A549 (cell line): ENCODE results near the gene AP3D1. TPM values are rescaled to one million over a fixed set of nuclear protein-coding genes. Genes with fewer than 3 reads are reported as not detected.

ENCODE experiments used
- ATAC-seq, 2 experiments: fragments of 200-7000 bp in 1 of 2; fragments of >200 bp in 1 of 2; cut with Nextera tagmentation in 1 of 2; cut with Tn5 transposase in 1 of 2; 3 replicates each; pipeline versions ENCODE4 v1.8.0 to v1.9.1; 2018 to 2020; ENCODE audit warnings: mild to moderate bottlenecking in 1 of 2, moderate library complexity in 1 of 2
- CTCF ChIA-PET: fragments of 300-600 bp; sonication (Branson Sonifier 250); formaldehyde crosslinking; extraction: SDS; loops from one replicate; lab custom pipeline; 2021; ENCODE audit warnings: antibody characterized with exemption, inconsistent platforms; lab: Yijun Ruan, JAX
- POLR2A ChIA-PET: fragments of 350-600 bp; formaldehyde crosslinking; extraction: SDS; loops from one replicate; lab custom pipeline; 2021; ENCODE audit warnings: antibody characterized with exemption, inconsistent platforms; lab: Yijun Ruan, JAX
- DNase-seq, 2 experiments: peaks; one replicate each; pipeline versions ENCODE4 v3.0.0 to v3.0.0-alpha.2; 2011 to 2016; ENCODE audit warnings: low read depth in 1 of 2, low spot score in 1 of 2
- FAIRE-seq: peaks from 2 replicates; lab custom pipeline; 2011; peaks lifted over from hg19 to GRCh38; lab: Jason Lieb, UNC
- H3K27ac ChIP-seq, 2 experiments: fragments of >200 bp; sonication (Bioruptor Twin); formaldehyde crosslinking; 3 replicates each; pipeline ENCODE4 v1.5.1; 2016 to 2017
- H3K4me1 ChIP-seq: fragments of >200 bp; sonication (Bioruptor Twin); formaldehyde crosslinking; 3 replicates; pipeline ENCODE4 v1.6.1; 2016
- H3K4me2 ChIP-seq: fragments of >200 bp; sonication (Bioruptor Twin); formaldehyde crosslinking; 3 replicates; pipeline ENCODE4 v1.6.1; 2016
- H3K4me3 ChIP-seq: fragments of >200 bp; sonication (Bioruptor Twin); formaldehyde crosslinking; 3 replicates; pipeline ENCODE4 v1.5.1; 2016
- H3K9me3 ChIP-seq: fragments of >200 bp; sonication (Bioruptor Twin); formaldehyde crosslinking; 3 replicates; pipeline ENCODE4 v1.6.1; 2016
- BHLHE40 ChIP-seq: IDR thresholded peaks from 2 replicates; pipeline ENCODE4 v1.6.1; 2012; ENCODE audit warnings: low read depth, low read length, inconsistent platforms
- CBX8 ChIP-seq: fragments of 200-600 bp; sonication (generic); IDR thresholded peaks from 2 replicates; pipeline ENCODE4 v1.6.1; 2016
- CEBPB ChIP-seq, 2 experiments: fragments of >200 bp in 1 of 2; sonication (Bioruptor Twin) in 1 of 2; formaldehyde crosslinking in 1 of 2; IDR thresholded peaks; 2 replicates each; pipeline ENCODE4 v1.6.1; 2012 to 2016
- CHD2 ChIP-seq: fragments of 150-350 bp; IDR thresholded peaks from 2 replicates; pipeline ENCODE4 v1.6.1; 2014; ENCODE audit warnings: low read length; ENCODE audit not compliant: partially characterized antibody
- CHD4 ChIP-seq: fragments of 200-600 bp; sonication (generic); IDR thresholded peaks from 2 replicates; pipeline ENCODE4 v1.6.1; 2016; ENCODE audit warnings: antibody characterized with exemption, mild to moderate bottlenecking, borderline replicate concordance
- EHMT2 ChIP-seq: fragments of 200-600 bp; sonication (generic); IDR thresholded peaks from 2 replicates; pipeline ENCODE4 v1.6.1; 2016; ENCODE audit warnings: antibody characterized with exemption, low read depth, mild to moderate bottlenecking, moderate library complexity
- ESRRA ChIP-seq: fragments of 150-350 bp; IDR thresholded peaks from 2 replicates; pipeline ENCODE4 v1.6.1; 2014; ENCODE audit warnings: mild to moderate bottlenecking, low read length, borderline replicate concordance
- FOSB ChIP-seq: fragments of 250-450 bp; sonication (Bioruptor Pico); IDR thresholded peaks from 2 replicates; pipeline ENCODE4 v1.5.0; 2020; ENCODE audit warnings: mild to moderate bottlenecking, moderate library complexity
- HDAC2 ChIP-seq: fragments of 200-600 bp; sonication (generic); IDR thresholded peaks from 2 replicates; pipeline ENCODE4 v1.6.1; 2016
- HEYL ChIP-seq: fragments of 250-450 bp; sonication (Bioruptor Pico); IDR thresholded peaks from 2 replicates; pipeline ENCODE4 v1.8.0; 2021; ENCODE audit warnings: mild to moderate bottlenecking, moderate library complexity
- HOXA7 ChIP-seq: fragments of 250-450 bp; sonication (Bioruptor Pico); IDR thresholded peaks from 2 replicates; pipeline ENCODE4 v1.5.0; 2020; ENCODE audit warnings: mild to moderate bottlenecking, moderate library complexity
- JUN ChIP-seq, 2 experiments: fragments of >200 bp; sonication (Bioruptor Twin); formaldehyde crosslinking; IDR thresholded peaks; 2 replicates in 1 of 2; 3 replicates in 1 of 2; pipeline ENCODE4 v1.6.1; 2016 to 2017
- KDM5A ChIP-seq: fragments of 200-600 bp; sonication (generic); IDR thresholded peaks from 2 replicates; pipeline ENCODE4 v1.6.1; 2016; ENCODE audit warnings: antibody characterized with exemption, mild to moderate bottlenecking
- MAFK ChIP-seq: fragments of 450-650 bp; IDR thresholded peaks from 2 replicates; pipeline ENCODE4 v1.6.1; 2014; ENCODE audit not compliant: partially characterized antibody
- NFE2L2 ChIP-seq: fragments of 150-350 bp; conservative IDR thresholded peaks from 2 replicates; pipeline ENCODE4 v1.6.1; 2014; ENCODE audit warnings: low read length
- NPAS2 ChIP-seq: fragments of 250-450 bp; sonication (Bioruptor Pico); IDR thresholded peaks from 2 replicates; pipeline ENCODE4 v1.8.0; 2022; ENCODE audit warnings: mild to moderate bottlenecking, moderate library complexity, borderline replicate concordance
- PHF8 ChIP-seq: fragments of 200-600 bp; sonication (generic); IDR thresholded peaks from 2 replicates; pipeline ENCODE4 v1.6.1; 2016; ENCODE audit warnings: low read depth, mild to moderate bottlenecking, antibody characterized with exemption, moderate library complexity, borderline replicate concordance
- POLR2AphosphoS2 ChIP-seq: conservative IDR thresholded peaks from 2 replicates; pipeline ENCODE4 v1.6.1; 2012; ENCODE audit warnings: low read length, improper control_type of control experiment, inconsistent platforms
- RAD21 ChIP-seq, 2 experiments: fragments of >200 bp in 1 of 2; sonication (Bioruptor Twin) in 1 of 2; formaldehyde crosslinking in 1 of 2; IDR thresholded peaks in 1 of 2; conservative IDR thresholded peaks in 1 of 2; 2 replicates in 1 of 2; 3 replicates in 1 of 2; pipeline ENCODE4 v1.6.1; 2012 to 2018; ENCODE audit warnings: inconsistent platforms in 1 of 2
- RARB ChIP-seq: fragments of 250-450 bp; sonication (Bioruptor Pico); IDR thresholded peaks from 2 replicates; pipeline ENCODE4 v1.8.0; 2021; ENCODE audit warnings: mild to moderate bottlenecking, moderate library complexity
- SMC3 ChIP-seq: fragments of >200 bp; sonication (Bioruptor Twin); formaldehyde crosslinking; IDR thresholded peaks from 3 replicates; pipeline ENCODE4 v1.6.1; 2018; ENCODE audit warnings: inconsistent platforms
- TFCP2L1 ChIP-seq: fragments of 250-450 bp; sonication (Bioruptor Pico); IDR thresholded peaks from 2 replicates; pipeline ENCODE4 v1.5.0; 2021; ENCODE audit warnings: mild to moderate bottlenecking
- TP53 ChIP-seq: fragments of 250-450 bp; sonication (Bioruptor Pico); IDR thresholded peaks from 2 replicates; pipeline ENCODE4 v1.5.0; 2021; ENCODE audit warnings: mild to moderate bottlenecking, moderate library complexity
- ZC3H11A ChIP-seq: fragments of 450-650 bp; IDR thresholded peaks from 2 replicates; pipeline ENCODE4 v1.6.1; 2014; ENCODE audit warnings: antibody characterized with exemption, mild to moderate bottlenecking
- ZNF302 ChIP-seq: fragments of 250-450 bp; sonication (Bioruptor Pico); IDR thresholded peaks from 2 replicates; pipeline ENCODE4 v1.9.0; 2021; ENCODE audit warnings: inconsistent platforms, mild to moderate bottlenecking, moderate library complexity
- WGBS: methylation state at CpG from one replicate; pipeline ENCODE4 v1.1.6; 2017; ENCODE audit errors: missing lambda C conversion rate; 5-methylcytosine and 5-hydroxymethylcytosine counted together
- polyA plus RNA-seq, 4 experiments: library from polyadenylated mRNA; depleted of rRNA in 3 of 4; stranded (reverse); fragments of >200 nt; fragmentation: RNase III in 1 of 4; extraction: RNeasy Plus Mini Kit Qiagen cat#74134 plus additional on column Dnase treatment in 1 of 4; gene quantifications; 2 replicates in 3 of 4; 3 replicates in 1 of 4; pipeline ENCODE4 v1.2.3, GENCODE V29; 2011 to 2017
- TF ChIP-seq, protein P1 (sequence below): IDR thresholded peaks from 2 replicates; pipeline ENCODE4 v1.6.1; 2012
- TF ChIP-seq, protein P2 (sequence below): IDR thresholded peaks from 2 replicates; pipeline ENCODE4 v1.6.1; 2012
- TF ChIP-seq, protein P3 (sequence below): fragments of 200-600 bp; sonication (generic); IDR thresholded peaks from 2 replicates; pipeline ENCODE4 v1.6.1; 2016; ENCODE audit warnings: antibody characterized with exemption, mild to moderate bottlenecking, moderate library complexity
- TF ChIP-seq, protein P4 (sequence below): fragments of 250-450 bp; sonication (Bioruptor Pico); IDR thresholded peaks from 2 replicates; pipeline ENCODE4 v1.5.0; 2021; ENCODE audit warnings: mild to moderate bottlenecking, moderate library complexity, borderline replicate concordance

Gene AP3D1
- polyA plus RNA-seq, 2 of the 4 experiments (the other 2 are of a cell fraction) = 44.4 to 66.9 TPM

DNA sequence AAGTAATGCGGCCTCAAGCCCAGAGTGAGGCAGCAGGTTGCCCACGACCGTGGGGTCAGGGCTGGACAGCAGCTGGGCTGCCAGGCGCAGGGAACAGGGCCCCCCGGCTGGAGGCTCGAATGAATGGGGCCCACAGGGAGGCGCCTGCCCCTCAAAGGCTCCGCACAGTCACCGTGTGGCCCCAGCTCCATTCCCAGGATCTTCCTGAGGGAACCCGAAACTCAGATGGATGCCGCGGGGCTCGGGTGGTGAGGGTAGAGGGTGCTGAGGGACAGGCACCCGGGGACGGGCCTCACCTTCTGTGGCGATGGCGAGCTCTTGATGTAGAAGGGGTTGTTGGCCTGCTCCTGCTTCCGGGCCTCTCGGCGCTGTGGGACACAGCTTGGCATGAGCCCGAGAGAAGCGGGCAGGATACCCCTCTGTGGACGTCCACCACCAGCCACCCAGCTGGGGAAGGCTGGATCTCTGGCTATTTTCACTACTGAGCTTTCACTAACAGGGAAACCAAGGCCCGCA, 35.4 kb downstream of the AP3D1 start:
- 88% methylated on average over 17 of the region's 24 CpGs for WGBS
- TF ChIP-seq ESRRA (no peak), MAFK (no peak), HDAC2 (no peak), NPAS2 (CRISPR knock-in tag) (no peak), POLR2AphosphoS2 (no peak), CBX8 (no peak), PHF8 (no peak), NFE2L2 (no peak), ZC3H11A (no peak)
- TF ChIP-seq, protein P1, sequence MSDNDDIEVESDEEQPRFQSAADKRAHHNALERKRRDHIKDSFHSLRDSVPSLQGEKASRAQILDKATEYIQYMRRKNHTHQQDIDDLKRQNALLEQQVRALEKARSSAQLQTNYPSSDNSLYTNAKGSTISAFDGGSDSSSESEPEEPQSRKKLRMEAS = no peak
- TF ChIP-seq, protein P2, sequence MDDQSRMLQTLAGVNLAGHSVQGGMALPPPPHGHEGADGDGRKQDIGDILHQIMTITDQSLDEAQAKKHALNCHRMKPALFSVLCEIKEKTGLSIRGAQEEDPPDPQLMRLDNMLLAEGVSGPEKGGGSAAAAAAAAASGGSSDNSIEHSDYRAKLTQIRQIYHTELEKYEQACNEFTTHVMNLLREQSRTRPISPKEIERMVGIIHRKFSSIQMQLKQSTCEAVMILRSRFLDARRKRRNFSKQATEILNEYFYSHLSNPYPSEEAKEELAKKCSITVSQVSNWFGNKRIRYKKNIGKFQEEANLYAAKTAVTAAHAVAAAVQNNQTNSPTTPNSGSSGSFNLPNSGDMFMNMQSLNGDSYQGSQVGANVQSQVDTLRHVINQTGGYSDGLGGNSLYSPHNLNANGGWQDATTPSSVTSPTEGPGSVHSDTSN = no peak
- no peak for DNase-seq
- POLR2A ChIA-PET = no interaction called here
- H3K4me2 ChIP-seq = no peak overlapping the region
- no peak for FAIRE-seq
- ATAC-seq = no peak
- H3K9me3 ChIP-seq = no peaks in the 10 kb centered on the region
- no peak overlapping the region for H3K4me3 ChIP-seq
- CTCF ChIA-PET = interaction anchor here (1.2 kb wide), 1 partner anchor 19 kb away, joined by 4 read pairs; no protein-coding TSS in a partner anchor
- H3K27ac ChIP-seq = no peak overlapping the region
- no peaks in the 10 kb centered on the region for H3K4me1 ChIP-seq

DNA sequence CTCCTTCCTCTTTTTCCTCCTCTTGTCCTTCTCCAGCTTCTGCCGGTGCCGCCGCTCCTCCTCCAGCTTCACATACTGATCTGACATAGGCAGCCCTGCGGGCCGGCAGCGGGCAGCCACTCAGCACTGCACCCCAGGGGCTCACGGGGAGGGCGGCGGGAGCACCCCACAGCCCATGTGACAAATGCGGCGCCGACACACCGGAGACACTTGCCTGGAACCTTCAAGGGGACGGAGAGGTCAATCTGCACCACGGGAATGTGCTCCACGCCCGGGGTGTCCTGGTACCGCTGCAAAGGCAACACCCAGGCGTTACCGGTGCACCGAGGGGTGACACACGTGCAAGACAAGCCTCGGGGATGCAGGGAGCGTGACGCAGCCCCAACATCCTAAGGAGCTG, 36.0 kb downstream of the AP3D1 start:
- H3K4me2 ChIP-seq = no peak overlapping the region
- ChIA-PET POLR2A (no interaction called here), CTCF (interaction anchor here (1.2 kb wide), 1 partner anchor 18 kb away, joined by 4 read pairs; no protein-coding TSS in a partner anchor)
- no peak for ATAC-seq
- H3K27ac ChIP-seq = no peak overlapping the region
- H3K4me1 ChIP-seq = no peaks in the 10 kb centered on the region
- no peaks in the 10 kb centered on the region for H3K9me3 ChIP-seq
- 93% methylated on average over 8 of the region's 25 CpGs for WGBS
- no peak for FAIRE-seq
- H3K4me3 ChIP-seq = no peak overlapping the region
- DNase-seq = no peak
- TF ChIP-seq CHD4 (no peak), CEBPB (IDR thresholded peaks at IDR 0.05) (no peak), TFCP2L1 (no peak), SMC3 (no peak), HOXA7 (CRISPR knock-in tag) (no peak), HEYL (CRISPR knock-in tag) (no peak), CHD2 (no peak), FOSB (no peak), BHLHE40 (no peak), KDM5A (no peak), JUN (IDR thresholded peaks at IDR 0.05) (no peak), RAD21 (conservative IDR thresholded peaks at IDR 0.05 in 1 of 2, IDR thresholded peaks at IDR 0.05 in 1 of 2) (no peak), ZNF302 (CRISPR knock-in tag) (no peak), RARB (CRISPR knock-in tag) (no peak), TP53 (CRISPR knock-in tag) (no peak), EHMT2 (no peak)
- TF ChIP-seq, protein P3, sequence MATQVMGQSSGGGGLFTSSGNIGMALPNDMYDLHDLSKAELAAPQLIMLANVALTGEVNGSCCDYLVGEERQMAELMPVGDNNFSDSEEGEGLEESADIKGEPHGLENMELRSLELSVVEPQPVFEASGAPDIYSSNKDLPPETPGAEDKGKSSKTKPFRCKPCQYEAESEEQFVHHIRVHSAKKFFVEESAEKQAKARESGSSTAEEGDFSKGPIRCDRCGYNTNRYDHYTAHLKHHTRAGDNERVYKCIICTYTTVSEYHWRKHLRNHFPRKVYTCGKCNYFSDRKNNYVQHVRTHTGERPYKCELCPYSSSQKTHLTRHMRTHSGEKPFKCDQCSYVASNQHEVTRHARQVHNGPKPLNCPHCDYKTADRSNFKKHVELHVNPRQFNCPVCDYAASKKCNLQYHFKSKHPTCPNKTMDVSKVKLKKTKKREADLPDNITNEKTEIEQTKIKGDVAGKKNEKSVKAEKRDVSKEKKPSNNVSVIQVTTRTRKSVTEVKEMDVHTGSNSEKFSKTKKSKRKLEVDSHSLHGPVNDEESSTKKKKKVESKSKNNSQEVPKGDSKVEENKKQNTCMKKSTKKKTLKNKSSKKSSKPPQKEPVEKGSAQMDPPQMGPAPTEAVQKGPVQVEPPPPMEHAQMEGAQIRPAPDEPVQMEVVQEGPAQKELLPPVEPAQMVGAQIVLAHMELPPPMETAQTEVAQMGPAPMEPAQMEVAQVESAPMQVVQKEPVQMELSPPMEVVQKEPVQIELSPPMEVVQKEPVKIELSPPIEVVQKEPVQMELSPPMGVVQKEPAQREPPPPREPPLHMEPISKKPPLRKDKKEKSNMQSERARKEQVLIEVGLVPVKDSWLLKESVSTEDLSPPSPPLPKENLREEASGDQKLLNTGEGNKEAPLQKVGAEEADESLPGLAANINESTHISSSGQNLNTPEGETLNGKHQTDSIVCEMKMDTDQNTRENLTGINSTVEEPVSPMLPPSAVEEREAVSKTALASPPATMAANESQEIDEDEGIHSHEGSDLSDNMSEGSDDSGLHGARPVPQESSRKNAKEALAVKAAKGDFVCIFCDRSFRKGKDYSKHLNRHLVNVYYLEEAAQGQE = no peak
- TF ChIP-seq, protein P4, sequence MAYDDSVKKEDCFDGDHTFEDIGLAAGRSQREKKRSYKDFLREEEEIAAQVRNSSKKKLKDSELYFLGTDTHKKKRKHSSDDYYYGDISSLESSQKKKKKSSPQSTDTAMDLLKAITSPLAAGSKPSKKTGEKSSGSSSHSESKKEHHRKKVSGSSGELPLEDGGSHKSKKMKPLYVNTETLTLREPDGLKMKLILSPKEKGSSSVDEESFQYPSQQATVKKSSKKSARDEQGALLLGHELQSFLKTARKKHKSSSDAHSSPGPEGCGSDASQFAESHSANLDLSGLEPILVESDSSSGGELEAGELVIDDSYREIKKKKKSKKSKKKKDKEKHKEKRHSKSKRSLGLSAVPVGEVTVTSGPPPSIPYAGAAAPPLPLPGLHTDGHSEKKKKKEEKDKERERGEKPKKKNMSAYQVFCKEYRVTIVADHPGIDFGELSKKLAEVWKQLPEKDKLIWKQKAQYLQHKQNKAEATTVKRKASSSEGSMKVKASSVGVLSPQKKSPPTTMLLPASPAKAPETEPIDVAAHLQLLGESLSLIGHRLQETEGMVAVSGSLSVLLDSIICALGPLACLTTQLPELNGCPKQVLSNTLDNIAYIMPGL = no peak
